Kidney (tissue), 22 donors: ENCODE data around the gene MS4A7. TPM values are rescaled to one million over a fixed set of nuclear protein-coding genes. Genes with fewer than 3 reads are reported as not detected.

ENCODE experiments used
- DNase-seq, 5 donors: peaks; one replicate each; pipeline ENCODE4 v3.0.0-alpha.2; 2013 to 2020
- FAIRE-seq: peaks from 2 replicates; lab custom pipeline; 2012; peaks lifted over from hg19 to GRCh38; lab: Jason Lieb, UNC
- H3K27ac ChIP-seq, 2 donors: one replicate each; pipeline ENCODE4 v1.7.0; 2013; ENCODE audit warnings: low read depth in 2 of 2, low read length in 2 of 2, inconsistent platforms in 1 of 2
- H3K27me3 ChIP-seq: one replicate; pipeline ENCODE4 v1.7.1; 2013; ENCODE audit warnings: low read length, inconsistent platforms; ENCODE audit not compliant: control insufficient read depth, insufficient read depth
- H3K36me3 ChIP-seq, 3 donors: one replicate each; pipeline versions ENCODE4 v1.7.0 to v1.7.1; 2013; ENCODE audit warnings: low read length in 3 of 3, control low read depth in 1 of 3, inconsistent platforms in 1 of 3; ENCODE audit not compliant: insufficient read depth in 3 of 3, control insufficient read depth in 2 of 3
- H3K4me1 ChIP-seq, 3 donors: one replicate each; pipeline versions ENCODE4 v1.7.0 to v1.7.1; 2013; ENCODE audit warnings: low read length in 3 of 3, inconsistent platforms in 1 of 3, low read depth in 1 of 3; ENCODE audit not compliant: control insufficient read depth in 2 of 3, insufficient read depth in 2 of 3
- H3K4me3 ChIP-seq, 3 donors: one replicate each; pipeline versions ENCODE4 v1.7.0 to v1.8.1; 2013; ENCODE audit warnings: low read length in 3 of 3, control low read depth in 1 of 3, inconsistent platforms in 1 of 3
- H3K9ac ChIP-seq, 3 donors: one replicate each; pipeline versions ENCODE4 v1.7.0 to v1.7.1; 2013; ENCODE audit warnings: low read length in 3 of 3, control low read depth in 1 of 3, inconsistent platforms in 1 of 3
- H3K9me3 ChIP-seq, 3 donors: one replicate each; pipeline versions ENCODE4 v1.7.0 to v1.7.1; 2013; ENCODE audit warnings: low read length in 3 of 3, control low read depth in 1 of 3, inconsistent platforms in 1 of 3; ENCODE audit not compliant: control insufficient read depth in 2 of 3, insufficient read depth in 1 of 3
- intact Hi-C: fragments of 100-400 bp; cut with DNase I; formaldehyde crosslinking; loops from one replicate; pipeline ENCODE4 v1.11.1; 2022
- long read RNA-seq, 10 donors: library from polyadenylated mRNA in 1 of 10; unstranded in 1 of 10; transcript quantifications; one replicate each; pipeline ENCODE4 v2.0.0 and lab custom pipeline, GENCODE V29; 2021 to 2026
- polyA plus RNA-seq: library from polyadenylated mRNA; stranded (reverse); fragments of 350-450 nt; fragmentation: Illumina TruSeq; extraction: RNeasy Lipid Tissue Mini Kit (QIAGEN cat#74804); gene quantifications from one replicate; pipeline ENCODE4 v1.2.3, GENCODE V29; 2014; ENCODE audit warnings: low read depth, low replicate concordance; ENCODE audit not compliant: insufficient read depth
- total RNA-seq: library from RNA; stranded (reverse); fragmentation: NEBNext Ultra II Directional; extraction: Animal tissue kit (Norgen Biotek cat#: 25700); gene quantifications from one replicate; pipeline ENCODE4 v1.2.1, GENCODE V29; 2021
- TF ChIP-seq, protein P1 (sequence below): IDR thresholded peaks from 3 replicates; pipeline ENCODE4 v1.5.1; 2012; ENCODE audit warnings: mild to moderate bottlenecking, moderate library complexity, borderline replicate concordance; ENCODE audit not compliant: insufficient read depth; ENCODE audit errors: extremely low read depth
- donor health status: control.
- donor health status: control.
- donor health status: control.
- donor health status: control.
- donor health status: control.
- donor health status: DM: yes; HTN: yes; CAD: no.
- donor health status: Normal renal cell carcinoma (clear cell type).

MS4A7 gene
- total RNA-seq, result 47.6 TPM
- 7.0 TPM for polyA plus RNA-seq
- long read RNA-seq, donor 1, partial matches to known transcripts, result 0 of 1 reads
- long read RNA-seq, donor 1, other reads (novel, unspliced or antisense), result 0 of 1 reads
- long read RNA-seq, donor 2, partial matches to known transcripts, result 0 of 2 reads
- long read RNA-seq, donor 2, other reads (novel, unspliced or antisense), result 0 of 2 reads
- long read RNA-seq, donor 3, partial matches to known transcripts, result 0 of 3 reads
- long read RNA-seq, donor 3, other reads (novel, unspliced or antisense), result 0 of 3 reads
- long read RNA-seq, donor 4, partial matches to known transcripts, result 0 of 1 reads
- long read RNA-seq, donor 4, other reads (novel, unspliced or antisense), result 0 of 1 reads
- long read RNA-seq, donor 5, result 0 reads
- long read RNA-seq, donor 6, partial matches to known transcripts, result 0 of 2 reads
- long read RNA-seq, donor 6, other reads (novel, unspliced or antisense), result 0 of 2 reads
- long read RNA-seq, donor 7, partial matches to known transcripts, result 0 of 4 reads
- long read RNA-seq, donor 7, other reads (novel, unspliced or antisense), result 0 of 4 reads
- long read RNA-seq, donor 8, partial matches to known transcripts, result 0 of 1 reads
- long read RNA-seq, donor 8, other reads (novel, unspliced or antisense), result 0 of 1 reads
- long read RNA-seq, donor 9, partial matches to known transcripts, result 0 of 1 reads
- long read RNA-seq, donor 9, other reads (novel, unspliced or antisense), result 0 of 1 reads
- long read RNA-seq, donor 10, partial matches to known transcripts, result 0 of 1 reads
- long read RNA-seq, donor 10, other reads (novel, unspliced or antisense), result 0 of 1 reads

DNA sequence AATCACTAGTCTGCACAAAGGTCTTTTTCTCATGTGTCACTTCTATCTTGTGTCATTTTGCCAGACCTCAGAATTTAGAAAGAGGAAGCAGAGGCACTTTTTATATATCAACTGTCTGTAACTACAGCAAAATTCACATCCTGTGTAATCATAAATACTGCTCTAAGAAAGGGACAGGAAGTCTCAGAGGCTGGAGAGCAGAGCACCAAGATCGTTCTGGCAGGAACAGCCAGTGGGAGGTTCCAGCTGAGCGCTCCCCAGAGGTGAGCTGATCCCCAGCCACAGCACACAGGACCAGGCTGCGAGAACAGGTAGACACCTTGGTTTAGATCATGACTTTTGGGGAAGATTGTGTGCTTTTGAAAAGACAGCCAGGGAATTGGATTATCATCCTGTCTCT is at the start of gene MS4A7:
Gene MS4A7 (plus strand): TSS at position 179 of the 400 bp plus-strand sequence. CDS start 4,610 bp downstream, outside the sequence.
- Histone ChIP-seq H3K4me3 (peak within 1 kb of the TSS in 1 of 3 donors; percentile 5), H3K36me3 (no peaks in the 10 kb centered on the region), H3K27me3 (no peaks in the 10 kb centered on the region), H3K9me3 (no peaks in the 10 kb centered on the region), H3K27ac (peak within 1 kb of the TSS in 1 of 2 donors; percentile 20), H3K4me1 (no peaks in the 10 kb centered on the region), H3K9ac (no peak within 1 kb of the TSS)
- TF ChIP-seq, protein P1, sequence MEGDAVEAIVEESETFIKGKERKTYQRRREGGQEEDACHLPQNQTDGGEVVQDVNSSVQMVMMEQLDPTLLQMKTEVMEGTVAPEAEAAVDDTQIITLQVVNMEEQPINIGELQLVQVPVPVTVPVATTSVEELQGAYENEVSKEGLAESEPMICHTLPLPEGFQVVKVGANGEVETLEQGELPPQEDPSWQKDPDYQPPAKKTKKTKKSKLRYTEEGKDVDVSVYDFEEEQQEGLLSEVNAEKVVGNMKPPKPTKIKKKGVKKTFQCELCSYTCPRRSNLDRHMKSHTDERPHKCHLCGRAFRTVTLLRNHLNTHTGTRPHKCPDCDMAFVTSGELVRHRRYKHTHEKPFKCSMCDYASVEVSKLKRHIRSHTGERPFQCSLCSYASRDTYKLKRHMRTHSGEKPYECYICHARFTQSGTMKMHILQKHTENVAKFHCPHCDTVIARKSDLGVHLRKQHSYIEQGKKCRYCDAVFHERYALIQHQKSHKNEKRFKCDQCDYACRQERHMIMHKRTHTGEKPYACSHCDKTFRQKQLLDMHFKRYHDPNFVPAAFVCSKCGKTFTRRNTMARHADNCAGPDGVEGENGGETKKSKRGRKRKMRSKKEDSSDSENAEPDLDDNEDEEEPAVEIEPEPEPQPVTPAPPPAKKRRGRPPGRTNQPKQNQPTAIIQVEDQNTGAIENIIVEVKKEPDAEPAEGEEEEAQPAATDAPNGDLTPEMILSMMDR, result no peak
- intact Hi-C loops, result no loop called here
- DNase-seq (peak in 2 of 5 donors; percentile 19 to 54), FAIRE-seq (no peak)

DNA sequence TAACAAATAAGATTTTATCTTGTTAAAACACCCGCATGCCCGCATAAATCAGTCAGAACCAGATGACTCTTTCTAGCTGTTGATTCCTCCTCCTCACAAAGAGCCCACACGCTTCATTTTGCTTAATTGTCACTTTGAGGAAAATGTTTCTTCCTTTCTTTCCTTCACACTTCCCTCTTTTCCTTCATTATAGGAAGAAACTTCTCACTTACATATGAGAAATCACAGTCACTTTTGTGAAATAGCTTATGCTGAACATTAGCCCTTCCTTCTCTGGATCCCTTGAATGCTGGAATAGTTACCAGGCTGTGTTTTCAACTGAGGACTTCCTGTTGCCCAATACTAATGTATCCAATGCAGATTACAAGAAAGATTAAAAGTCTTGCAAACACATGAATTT is 45.5 kb upstream of the MS4A7 start:
- TF ChIP-seq, protein P1, result no peak
- intact Hi-C loops, result no loop called here
- no peak overlapping the region for H3K27ac ChIP-seq
- DNase-seq (no peak), FAIRE-seq (no peak)
- no peaks in the 10 kb centered on the region for H3K4me1 ChIP-seq
- no peaks in the 10 kb centered on the region for H3K9me3 ChIP-seq
- no peaks in the 10 kb centered on the region for H3K36me3 ChIP-seq
- H3K4me3 ChIP-seq, result no peak overlapping the region
- no peaks in the 10 kb centered on the region for H3K27me3 ChIP-seq
- no peak overlapping the region for H3K9ac ChIP-seq

GRCh38 chr11:60334005-60334620 is 44.2 kb upstream of the MS4A7 start:
- Histone ChIP-seq H3K4me3 (no peak overlapping the region), H3K9me3 (no peaks in the 10 kb centered on the region), H3K36me3 (no peaks in the 10 kb centered on the region), H3K27me3 (no peaks in the 10 kb centered on the region), H3K9ac (no peak overlapping the region), H3K27ac (no peak overlapping the region), H3K4me1 (no peaks in the 10 kb centered on the region)
- TF ChIP-seq, protein P1, result peak; percentile 48
- FAIRE-seq (no peak), DNase-seq (peak in 4 of 5 donors; percentile 51 to 67 (median 62))
- intact Hi-C loops, result no loop called here
